Glutamatergic neuron (in vitro differentiated cells): Measurements from ENCODE around the gene OR6C70. TPM values are rescaled to one million over a fixed set of nuclear protein-coding genes. Genes with fewer than 3 reads are reported as not detected.

Source experiments
- DNase-seq: peaks from one replicate; pipeline ENCODE4 v3.0.0; 2022
- H3K27ac Mint-ChIP-seq: one replicate; pipeline ENCODE4 v1.8.0; 2020; ENCODE audit warnings: mild to moderate bottlenecking, mixed read lengths, inconsistent platforms; ENCODE audit not compliant: unreplicated experiment
- H3K27me3 Mint-ChIP-seq: one replicate; pipeline ENCODE4 v1.8.0; 2020; ENCODE audit warnings: mild to moderate bottlenecking, moderate library complexity, mixed read lengths, inconsistent platforms; ENCODE audit not compliant: unreplicated experiment
- H3K36me3 Mint-ChIP-seq: one replicate; pipeline ENCODE4 v1.8.0; 2020; ENCODE audit warnings: mild to moderate bottlenecking, mixed read lengths, inconsistent platforms; ENCODE audit not compliant: unreplicated experiment
- H3K4me1 Mint-ChIP-seq: one replicate; pipeline ENCODE4 v1.8.0; 2020; ENCODE audit warnings: mild to moderate bottlenecking, low read depth, mixed read lengths, inconsistent platforms; ENCODE audit not compliant: unreplicated experiment
- H3K4me3 Mint-ChIP-seq: one replicate; pipeline ENCODE4 v1.8.0; 2020; ENCODE audit warnings: mild to moderate bottlenecking, mixed read lengths, inconsistent platforms; ENCODE audit not compliant: unreplicated experiment
- H3K9me3 Mint-ChIP-seq: one replicate; pipeline ENCODE4 v1.8.0; 2020; ENCODE audit warnings: mild to moderate bottlenecking, moderate library complexity, mixed read lengths, inconsistent platforms; ENCODE audit not compliant: unreplicated experiment
- CTCF ChIP-seq: fragments of 200-600 bp; sonication (generic); IDR thresholded peaks from one replicate; pipeline ENCODE4 v1.5.0; 2021; ENCODE audit not compliant: partially characterized antibody, unreplicated experiment
- long read RNA-seq: library from polyadenylated mRNA; unstranded; transcript quantifications from one replicate; pipeline ENCODE4 v2.0.0, GENCODE V29; 2020; ENCODE audit not compliant: unreplicated experiment
- total RNA-seq: library from RNA; stranded (reverse); fragmentation: NEBNext Ultra II Directional; extraction: Animal tissue kit (Norgen Biotek cat#: 25700); gene quantifications from one replicate; pipeline ENCODE4 v1.2.1, GENCODE V29; 2021; ENCODE audit not compliant: unreplicated experiment

The OR6C70 gene
- not detected for total RNA-seq
- long read RNA-seq = 0 reads

GRCh38 chr12:55470088-55470829 is at the start of gene OR6C70:
OR6C70 (minus strand) TSS chr12:55470138; CDS start chr12:55470138, 0 bp downstream.
- DNase-seq = no peak
- H3K9me3 Mint-ChIP-seq = no peaks in the 10 kb centered on the region
- no peak within 1 kb of the TSS for H3K4me3 Mint-ChIP-seq
- no peaks in the 10 kb centered on the region for H3K36me3 Mint-ChIP-seq
- TF ChIP-seq CTCF = no peak
- no peak within 1 kb of the TSS for H3K27ac Mint-ChIP-seq
- H3K27me3 Mint-ChIP-seq = no peaks in the 10 kb centered on the region
- no peaks in the 10 kb centered on the region for H3K4me1 Mint-ChIP-seq

DNA sequence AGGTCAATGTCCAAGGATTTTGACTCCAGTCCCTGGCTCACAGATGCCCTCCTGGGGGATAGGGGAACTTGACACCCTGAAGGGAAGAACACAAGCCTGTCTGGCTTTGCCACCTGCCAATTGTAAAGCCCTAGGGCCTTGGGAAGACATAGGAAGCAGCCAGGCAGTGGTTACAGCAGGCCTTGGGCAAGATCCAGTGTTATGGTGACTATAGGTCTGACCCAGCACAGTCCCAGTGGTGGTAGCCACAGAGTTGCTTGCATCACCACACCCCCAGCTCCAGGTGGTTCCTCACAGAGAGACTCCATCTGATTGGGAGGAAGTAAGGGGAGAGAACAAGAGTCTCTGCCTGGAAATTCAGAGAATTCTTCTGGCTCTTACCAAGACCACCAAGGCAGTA is 46.5 kb upstream of the OR6C70 start:
- TF ChIP-seq CTCF = no peak
- Mint-ChIP-seq H3K9me3 (peaks cover 2% of the 10 kb centered on the region), H3K4me3 (no peak overlapping the region), H3K4me1 (no peaks in the 10 kb centered on the region), H3K36me3 (no peaks in the 10 kb centered on the region), H3K27ac (no peak overlapping the region), H3K27me3 (no peaks in the 10 kb centered on the region)
- DNase-seq = no peak

GRCh38 chr12:55515696-55516095 is 45.8 kb upstream of the OR6C70 start:
- no peak for TF ChIP-seq CTCF
- H3K9me3 Mint-ChIP-seq = peaks cover 2% of the 10 kb centered on the region
- DNase-seq = no peak
- H3K4me3 Mint-ChIP-seq = no peak overlapping the region
- H3K27ac Mint-ChIP-seq = no peak overlapping the region
- no peaks in the 10 kb centered on the region for H3K4me1 Mint-ChIP-seq
- no peaks in the 10 kb centered on the region for H3K36me3 Mint-ChIP-seq
- no peaks in the 10 kb centered on the region for H3K27me3 Mint-ChIP-seq

GRCh38 chr12:55501601-55502000 is 31.7 kb upstream of the OR6C70 start:
- no peaks in the 10 kb centered on the region for H3K4me1 Mint-ChIP-seq
- H3K27me3 Mint-ChIP-seq = no peaks in the 10 kb centered on the region
- no peak overlapping the region for H3K27ac Mint-ChIP-seq
- H3K9me3 Mint-ChIP-seq = no peaks in the 10 kb centered on the region
- H3K36me3 Mint-ChIP-seq = no peaks in the 10 kb centered on the region
- no peak overlapping the region for H3K4me3 Mint-ChIP-seq
- TF ChIP-seq CTCF = no peak
- no peak for DNase-seq

DNA sequence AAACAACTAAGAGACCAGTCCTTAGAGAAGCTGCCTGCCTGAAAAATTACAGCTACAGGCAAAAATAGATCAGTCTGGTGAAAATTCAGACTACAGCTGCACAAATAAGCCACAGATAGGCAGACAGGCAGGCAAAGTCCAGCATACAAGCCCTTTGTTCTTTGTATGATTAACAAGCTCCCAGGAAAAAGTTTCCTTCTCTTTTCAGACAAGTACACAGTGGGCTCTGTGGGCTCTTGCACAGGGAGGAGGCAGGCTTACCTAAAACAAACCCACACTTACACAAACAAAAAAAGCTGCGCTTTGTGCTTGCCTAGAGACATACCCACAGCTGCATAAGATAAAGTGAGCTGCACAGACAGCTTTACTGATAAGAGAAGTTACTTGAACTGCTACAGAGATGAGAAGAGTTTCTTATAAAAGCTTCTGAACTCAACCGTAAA is 29.9 kb upstream of the OR6C70 start:
- Mint-ChIP-seq H3K27me3 (no peaks in the 10 kb centered on the region), H3K9me3 (no peaks in the 10 kb centered on the region), H3K4me1 (no peaks in the 10 kb centered on the region), H3K36me3 (no peaks in the 10 kb centered on the region), H3K4me3 (no peak overlapping the region), H3K27ac (no peak overlapping the region)
- no peak for TF ChIP-seq CTCF
- no peak for DNase-seq
